ENCODE data around the gene NNAT.

GRCh38 chr20:37525810-37526209 is 4.8 kb downstream of the NNAT start:
- TF ChIP-seq SUZ12 (IDR thresholded peaks at IDR 0.05; ENCODE audit: extremely low read depth, insufficient read depth, insufficient read length) (no peak), YY1 (IDR thresholded peaks at IDR 0.05; ENCODE audit: insufficient read depth, insufficient read length) (no peak)

All from NT2/D1 (cell line).